ENCODE data around the gene ARHGEF17.
A peak's percentile ranks its signal among the peaks of the same experiment; 100 is the strongest.

Gene ARHGEF17

GRCh38 chr11:73293356-73293936, 14.6 kb upstream of the ARHGEF17 start:
- DNase-seq = no peak

- DNase-seq = no peak
These were observed 13.5 kb upstream of the ARHGEF17 start for GRCh38 chr11:73294604-73295003.

- peak; percentile 62 to 72 for DNase-seq
These were observed 12.7 kb upstream of the ARHGEF17 start for GRCh38 chr11:73295241-73295995.

- DNase-seq = no peak
These were observed 12.1 kb upstream of the ARHGEF17 start for GRCh38 chr11:73295996-73296318.

- DNase-seq = no peak
These were observed 11.4 kb upstream of the ARHGEF17 start for GRCh38 chr11:73296501-73297230.

- DNase-seq = no peak
These were observed 10.9 kb upstream of the ARHGEF17 start for GRCh38 chr11:73297231-73297590.

GRCh38 chr11:73297702-73298101, 10.4 kb upstream of the ARHGEF17 start:
- no peak for DNase-seq

- DNase-seq = no peak
These were observed 9.8 kb upstream of the ARHGEF17 start for GRCh38 chr11:73298233-73298632.

- no peak for DNase-seq
These were observed 8.3 kb upstream of the ARHGEF17 start for GRCh38 chr11:73299751-73300150.

GRCh38 chr11:73306069-73306841, 1.8 kb upstream of the ARHGEF17 start:
- DNase-seq = no peak

- DNase-seq = no peak
These were observed 1.1 kb upstream of the ARHGEF17 start for GRCh38 chr11:73306977-73307322.

- DNase-seq = peak; percentile 88 to 91
These were observed 613 bp upstream of the ARHGEF17 start for GRCh38 chr11:73307323-73308002.

- DNase-seq = no peak
These were observed 1.2 kb downstream of the ARHGEF17 start for GRCh38 chr11:73308961-73309919.

- DNase-seq = no peak
These were observed 2.0 kb downstream of the ARHGEF17 start for GRCh38 chr11:73310076-73310475.

GRCh38 chr11:73310661-73311393, 2.8 kb downstream of the ARHGEF17 start:
- DNase-seq = no peak

GRCh38 chr11:73311394-73311869, 3.4 kb downstream of the ARHGEF17 start:
- DNase-seq = no peak

GRCh38 chr11:73312036-73312435, 4.0 kb downstream of the ARHGEF17 start:
- DNase-seq = no peak

GRCh38 chr11:73312851-73313327, 4.8 kb downstream of the ARHGEF17 start:
- no peak for DNase-seq

- DNase-seq = no peak
These were observed 5.6 kb downstream of the ARHGEF17 start for GRCh38 chr11:73313652-73314051.

GRCh38 chr11:73314117-73314961, 6.3 kb downstream of the ARHGEF17 start:
- no peak for DNase-seq
